NCI-H748 (cell line): ENCODE results near the gene LMOD3.

Experiments used
- DNase-seq: peaks from one replicate; lab custom pipeline; 2025; ENCODE audit not compliant: unreplicated experiment; lab: John Stamatoyannopoulos, UW

LMOD3 gene

DNA sequence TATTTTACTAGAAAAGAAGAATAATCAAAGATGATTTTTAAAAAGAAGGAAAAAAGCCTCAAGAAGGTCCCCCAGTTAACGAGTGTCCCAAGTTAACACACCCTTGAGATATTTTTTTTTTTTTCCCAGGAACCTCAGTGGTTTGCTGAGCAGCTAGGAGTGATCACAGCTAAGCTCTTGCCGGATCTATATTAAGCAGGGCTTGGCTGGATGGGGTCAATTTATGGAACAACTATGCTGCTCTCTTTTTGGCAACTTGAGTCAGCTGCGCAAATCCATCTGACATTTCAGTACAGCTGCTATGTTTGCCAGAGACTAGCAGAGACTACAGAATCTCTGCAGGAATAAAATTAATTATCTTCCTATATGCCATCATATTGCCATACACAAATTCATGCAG, at the start of gene LMOD3:
Gene LMOD3 (minus strand): TSS at position 193 of the 400 bp plus-strand sequence. CDS start 209 bp downstream, outside the sequence.
- no peak for DNase-seq

GRCh38 chr3:69172058-69172457, 49.7 kb upstream of the LMOD3 start:
- DNase-seq = no peak

GRCh38 chr3:69166446-69166845, 44.1 kb upstream of the LMOD3 start:
- no peak for DNase-seq

- no peak for DNase-seq
Measured at GRCh38 chr3:69165744-69166143, 43.3 kb upstream of the LMOD3 start.

DNA sequence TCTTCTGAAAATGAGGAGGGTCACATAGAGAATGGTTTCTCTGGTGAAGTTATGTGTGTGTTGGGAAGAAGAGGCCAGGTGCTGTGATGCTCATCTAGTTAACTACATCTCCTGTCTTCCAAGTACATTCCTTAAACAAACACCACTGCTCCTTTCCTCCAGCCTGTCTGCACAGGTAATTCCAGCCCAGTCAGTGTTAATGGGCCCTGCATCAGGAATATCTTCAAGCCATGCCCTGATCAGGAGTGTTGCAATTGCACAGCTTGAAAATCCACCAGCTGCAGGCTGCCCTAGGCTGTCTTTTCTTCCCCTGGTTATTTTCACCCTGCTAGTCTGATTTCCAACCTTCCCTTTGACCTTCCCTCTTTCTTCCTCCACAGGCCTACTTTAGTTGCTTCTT, 41.9 kb upstream of the LMOD3 start:
- no peak for DNase-seq

GRCh38 chr3:69162308-69162980, 40.0 kb upstream of the LMOD3 start:
- no peak for DNase-seq

DNA sequence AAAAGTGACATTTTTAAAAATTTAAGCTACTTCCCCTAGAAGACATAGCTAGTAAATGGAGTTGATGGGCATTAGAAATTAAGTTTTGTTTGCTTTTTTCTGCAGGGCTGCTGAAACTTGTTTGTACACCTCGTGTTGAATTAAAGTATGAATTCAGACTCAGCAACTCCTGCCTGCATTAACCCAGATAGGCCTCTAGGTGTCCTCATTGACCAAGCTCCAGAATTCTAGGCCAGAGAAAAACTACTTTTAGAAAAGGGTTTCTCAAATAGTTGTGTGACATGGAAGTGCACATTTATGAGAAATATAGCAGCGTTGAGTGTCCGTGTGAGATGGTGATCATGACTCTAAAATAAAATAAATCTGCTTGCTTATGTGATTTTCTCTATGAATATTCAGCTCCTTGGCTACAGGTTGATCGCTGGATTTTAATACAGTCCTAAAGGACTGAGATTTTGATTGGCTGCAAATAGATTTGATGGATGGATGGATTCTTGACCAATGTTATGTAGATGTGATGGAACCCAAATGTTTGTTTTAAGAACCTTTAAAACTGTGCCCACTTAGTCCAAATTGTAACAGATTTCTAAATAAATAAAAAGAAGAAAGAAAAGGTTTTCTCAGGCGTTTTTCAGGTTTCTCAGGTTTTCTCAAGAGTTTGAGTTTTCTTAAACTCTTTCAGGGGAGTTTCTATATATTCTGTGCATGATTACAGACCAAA, 39.4 kb upstream of the LMOD3 start:
- peak; percentile 32 for DNase-seq

GRCh38 chr3:69160525-69160924, 38.1 kb upstream of the LMOD3 start:
- no peak for DNase-seq

GRCh38 chr3:69160107-69160506, 37.7 kb upstream of the LMOD3 start:
- DNase-seq = no peak

DNA sequence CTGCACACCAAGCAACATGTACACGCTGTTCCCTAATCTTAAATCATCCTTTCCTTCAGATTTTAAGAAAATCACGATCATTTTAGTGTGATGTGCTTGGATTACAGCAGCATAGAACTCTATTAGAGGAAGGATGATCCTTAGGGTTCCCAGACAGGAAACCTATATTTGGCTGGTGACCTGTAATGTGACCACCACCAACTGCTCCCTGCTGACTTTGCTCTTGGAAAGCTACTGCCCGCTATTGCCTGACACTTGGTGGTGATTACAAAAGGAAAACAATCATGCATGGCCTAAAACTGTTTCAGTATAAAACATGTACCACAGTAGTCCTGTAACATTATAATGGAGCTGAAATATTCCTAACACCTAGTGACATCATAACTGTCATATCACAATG, 27.2 kb upstream of the LMOD3 start:
- DNase-seq = no peak

DNA sequence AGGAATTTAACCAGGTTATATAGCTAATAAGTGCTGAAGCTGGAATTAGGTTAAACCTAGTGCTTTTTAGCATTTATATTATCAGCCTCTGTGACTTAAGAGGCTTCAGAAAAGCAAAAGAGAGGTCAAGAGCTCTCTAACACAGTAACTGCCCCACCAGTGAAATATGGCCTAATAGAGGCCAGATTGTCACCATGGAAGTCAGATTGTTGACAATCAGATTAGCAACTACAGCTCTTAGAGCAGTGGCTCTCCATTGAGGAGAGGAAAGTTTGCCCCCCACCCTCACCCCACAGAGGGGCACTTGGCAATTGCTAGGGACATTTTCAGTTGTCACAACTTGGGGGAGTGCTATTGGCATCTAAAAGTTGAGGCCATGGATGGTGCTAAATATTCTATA, 23.3 kb upstream of the LMOD3 start:
- DNase-seq = no peak

DNA sequence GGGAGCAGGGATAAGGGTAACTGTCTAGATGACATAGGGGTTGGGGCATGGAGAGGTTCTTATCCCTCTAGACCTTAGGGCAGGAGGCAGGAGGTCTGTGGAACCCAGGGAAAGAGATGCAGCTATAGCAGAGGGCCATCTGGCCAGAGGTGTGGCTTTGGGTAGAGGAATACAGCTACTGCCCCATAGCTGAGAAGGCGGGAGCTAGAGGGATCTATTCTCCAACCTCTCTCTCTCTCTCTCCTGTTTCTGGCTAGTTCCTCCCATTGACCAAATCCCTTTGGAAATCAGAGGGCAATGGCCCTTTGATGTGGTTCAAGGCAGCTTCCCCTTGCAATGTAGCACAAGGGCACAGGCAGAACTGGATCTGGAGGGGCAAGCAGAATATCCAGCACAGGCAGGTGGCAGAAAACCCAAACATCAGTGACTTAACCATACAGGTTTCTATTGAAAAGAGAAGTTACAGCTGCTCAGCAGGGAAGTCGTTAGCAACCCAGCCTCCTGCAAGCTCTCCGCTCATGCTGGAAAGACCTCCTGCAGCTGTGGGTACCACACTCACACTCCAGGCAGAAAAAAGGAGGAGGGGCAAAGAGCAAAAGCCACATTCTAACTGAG, 22.3 kb upstream of the LMOD3 start:
- peak; percentile 56 for DNase-seq

- DNase-seq = peak; percentile 44
Measured at GRCh38 chr3:69143612-69144011, 21.2 kb upstream of the LMOD3 start.

DNA sequence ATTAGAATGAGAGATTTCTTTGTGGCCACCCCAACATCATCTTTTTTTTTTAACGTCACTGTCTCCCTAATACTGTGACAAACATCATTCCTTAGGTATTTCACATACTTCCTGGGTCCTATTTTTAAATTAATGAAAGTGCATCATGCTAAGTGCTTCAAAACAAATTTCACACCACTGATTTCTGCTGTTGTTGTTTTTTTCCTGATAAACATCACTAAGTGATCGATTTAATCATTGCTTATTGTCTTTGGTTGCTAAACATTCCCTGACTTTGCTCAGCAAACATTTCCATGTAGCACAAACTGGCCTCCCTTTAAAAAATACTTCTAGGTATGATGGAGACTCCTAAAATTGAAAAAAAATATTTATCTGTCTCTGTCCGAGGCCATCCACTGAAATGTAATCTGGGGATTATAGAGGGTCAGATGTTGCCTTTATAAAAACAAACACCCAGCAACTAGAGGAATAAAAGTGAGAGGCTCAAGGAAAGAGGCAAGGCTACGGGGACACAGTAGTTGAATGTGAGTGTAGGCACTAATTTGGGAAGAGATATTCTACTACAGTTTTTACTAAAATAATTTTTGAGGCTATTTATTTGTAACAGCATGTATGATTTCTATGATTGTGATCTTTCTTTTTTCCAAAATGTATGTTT, 20.5 kb upstream of the LMOD3 start:
- no peak for DNase-seq

GRCh38 chr3:69142090-69142489, 19.7 kb upstream of the LMOD3 start:
- DNase-seq = no peak

- DNase-seq = no peak
Measured at GRCh38 chr3:69141313-69141712, 18.9 kb upstream of the LMOD3 start.

DNA sequence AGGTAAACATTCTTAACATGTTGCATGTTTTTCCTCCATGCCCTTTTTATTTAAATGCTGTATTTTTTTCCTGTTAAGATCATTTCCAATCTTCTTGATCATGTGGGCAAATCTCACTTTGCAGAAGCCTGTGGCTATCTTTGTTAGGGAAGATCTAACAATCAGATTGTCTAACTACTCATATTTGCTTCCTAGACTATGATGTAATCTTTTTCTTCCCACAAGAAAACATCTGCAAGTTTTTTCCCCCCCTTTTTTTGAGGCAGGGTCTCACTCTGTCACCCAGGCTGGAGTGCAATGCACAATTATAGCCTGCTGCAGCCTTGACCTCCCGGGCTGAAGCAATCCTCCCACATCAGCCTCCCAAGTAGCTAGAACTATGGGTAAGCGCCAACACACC, 15.0 kb upstream of the LMOD3 start:
- no peak for DNase-seq

GRCh38 chr3:69137005-69137404, 14.6 kb upstream of the LMOD3 start:
- DNase-seq = no peak

- no peak for DNase-seq
Measured at GRCh38 chr3:69130689-69131088, 8.3 kb upstream of the LMOD3 start.

DNA sequence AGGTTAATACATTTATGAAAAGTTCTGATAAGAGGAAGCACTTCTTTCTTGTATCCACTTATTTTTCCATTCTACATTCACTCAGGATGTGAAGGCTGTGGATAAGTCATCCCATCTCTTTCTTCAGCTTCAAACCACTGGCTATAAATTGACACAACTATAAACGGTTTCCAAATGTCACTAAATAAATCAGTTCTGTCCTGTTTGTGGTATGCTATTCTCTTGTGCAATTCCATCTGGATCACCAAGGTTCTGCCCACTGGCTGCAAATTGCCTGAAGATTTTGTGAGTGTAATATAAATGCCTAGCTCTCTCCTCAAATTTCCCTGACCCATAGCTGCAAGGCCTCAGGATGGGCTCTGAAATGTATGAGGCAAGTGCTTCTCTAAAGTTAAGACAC, 7.1 kb upstream of the LMOD3 start:
- no peak for DNase-seq

- no peak for DNase-seq
Measured at GRCh38 chr3:69128509-69128908, 6.1 kb upstream of the LMOD3 start.

DNA sequence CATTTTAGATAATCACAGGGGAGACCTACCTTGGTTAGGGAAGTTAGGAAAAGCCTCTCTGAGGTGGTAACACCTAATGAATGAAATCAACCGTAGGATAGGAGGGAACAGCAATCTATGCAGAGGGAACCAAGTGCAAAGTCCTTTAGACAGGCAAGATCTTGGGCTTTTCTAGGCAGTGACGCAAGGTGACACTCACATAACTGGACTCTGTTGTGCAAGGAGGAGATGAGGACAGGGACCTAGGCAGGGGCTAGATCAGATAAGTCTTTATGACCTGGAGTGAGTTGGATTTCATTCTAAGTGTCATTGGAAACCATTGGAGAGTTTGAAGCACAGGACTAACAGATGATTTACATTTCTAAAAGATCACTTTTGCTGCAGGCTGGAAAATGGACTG, 4.6 kb upstream of the LMOD3 start:
- DNase-seq = no peak
